ENCODE measurements around the gene CCDC33.

- TF ChIP-seq EZH2 (IDR thresholded peaks at IDR 0.05; ENCODE audit: insufficient read depth, poor library complexity, severe bottlenecking) (no peak), EZH2phosphoT487 (IDR thresholded peaks at IDR 0.05; ENCODE audit: insufficient read depth, low read depth) (no peak)
These were observed 28.0 kb downstream of the CCDC33 start for GRCh38 chr15:74264081-74264501.
